NCI-H2227 (cell line): ENCODE results near the gene RCHY1.

ENCODE experiments used
- DNase-seq: peaks from one replicate; lab custom pipeline; 2025; ENCODE audit not compliant: unreplicated experiment; lab: John Stamatoyannopoulos, UW

Gene RCHY1

DNA sequence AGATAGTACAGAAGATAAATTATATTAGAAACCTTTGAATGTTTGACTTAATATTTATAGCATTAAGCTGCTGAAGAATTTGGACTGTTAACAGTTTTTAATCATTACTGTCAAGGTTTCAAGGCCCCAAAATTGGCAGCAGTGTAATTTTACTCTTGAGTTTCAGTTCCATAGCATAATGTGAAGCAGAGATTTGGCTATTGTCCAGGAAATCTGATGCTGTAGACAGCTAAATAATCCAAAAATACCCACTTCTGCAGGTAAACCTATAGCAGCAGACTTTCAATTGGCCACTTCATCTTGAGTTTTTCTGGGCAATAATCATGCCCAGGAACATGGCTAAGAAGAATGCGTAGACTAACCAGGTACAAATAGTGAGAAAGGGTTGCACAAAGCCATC is 85.0 kb downstream of the RCHY1 start:
- no peak for DNase-seq
